Measurements from ENCODE around the gene ZYX. TPM values are rescaled to one million over a fixed set of nuclear protein-coding genes. Genes with fewer than 3 reads are reported as not detected.
A peak's percentile ranks its signal among the peaks of the same experiment; 100 is the strongest.

Gene ZYX
- total and polyA plus RNA-seq, 2 experiments from 2014 or later: 31.8 to 202 TPM

- Histone ChIP-seq H3K4me2 (no peak overlapping the region), H3K4me3 (no peak overlapping the region), H3K4me1 (ENCODE audit: insufficient read depth) (peaks cover 15% of the 10 kb centered on the region), H3K79me2 (peaks cover 9% of the 10 kb centered on the region), H3K27ac (no peak overlapping the region), H3K36me3 (replicated peaks; ENCODE audit: insufficient read depth, low read depth) (no peaks in the 10 kb centered on the region), H2AFZ (no peak overlapping the region), H4K20me1 (ENCODE audit: insufficient read depth, poor library complexity, severe bottlenecking) (no peaks in the 10 kb centered on the region), H3K9me3 (ENCODE audit: low read depth) (no peaks in the 10 kb centered on the region), H3K9me2 (replicated peaks; ENCODE audit: insufficient read depth) (no peaks in the 10 kb centered on the region), H3K27me3 (no peaks in the 10 kb centered on the region)
- 93% methylated on average over 7 of the region's 7 CpGs for WGBS (ENCODE audit: low lambda C conversion rate, missing lambda C conversion rate)
- TF ChIP-seq EZH2 (IDR thresholded peaks at IDR 0.05; ENCODE audit: borderline replicate concordance): no peak
- TF ChIP-seq, protein P1, sequence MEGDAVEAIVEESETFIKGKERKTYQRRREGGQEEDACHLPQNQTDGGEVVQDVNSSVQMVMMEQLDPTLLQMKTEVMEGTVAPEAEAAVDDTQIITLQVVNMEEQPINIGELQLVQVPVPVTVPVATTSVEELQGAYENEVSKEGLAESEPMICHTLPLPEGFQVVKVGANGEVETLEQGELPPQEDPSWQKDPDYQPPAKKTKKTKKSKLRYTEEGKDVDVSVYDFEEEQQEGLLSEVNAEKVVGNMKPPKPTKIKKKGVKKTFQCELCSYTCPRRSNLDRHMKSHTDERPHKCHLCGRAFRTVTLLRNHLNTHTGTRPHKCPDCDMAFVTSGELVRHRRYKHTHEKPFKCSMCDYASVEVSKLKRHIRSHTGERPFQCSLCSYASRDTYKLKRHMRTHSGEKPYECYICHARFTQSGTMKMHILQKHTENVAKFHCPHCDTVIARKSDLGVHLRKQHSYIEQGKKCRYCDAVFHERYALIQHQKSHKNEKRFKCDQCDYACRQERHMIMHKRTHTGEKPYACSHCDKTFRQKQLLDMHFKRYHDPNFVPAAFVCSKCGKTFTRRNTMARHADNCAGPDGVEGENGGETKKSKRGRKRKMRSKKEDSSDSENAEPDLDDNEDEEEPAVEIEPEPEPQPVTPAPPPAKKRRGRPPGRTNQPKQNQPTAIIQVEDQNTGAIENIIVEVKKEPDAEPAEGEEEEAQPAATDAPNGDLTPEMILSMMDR (IDR thresholded peaks at IDR 0.05; ENCODE audit: poor library complexity): no peak
- TF ChIP-seq EZH2phosphoT487 (IDR thresholded peaks at IDR 0.05; ENCODE audit: low read depth, severe bottlenecking, unreplicated experiment): no peak
- DNase-seq (ENCODE audit: low spot score): no peak
Observed at GRCh38 chr7:143375298-143376034, 5.7 kb upstream of the ZYX start.

DNA sequence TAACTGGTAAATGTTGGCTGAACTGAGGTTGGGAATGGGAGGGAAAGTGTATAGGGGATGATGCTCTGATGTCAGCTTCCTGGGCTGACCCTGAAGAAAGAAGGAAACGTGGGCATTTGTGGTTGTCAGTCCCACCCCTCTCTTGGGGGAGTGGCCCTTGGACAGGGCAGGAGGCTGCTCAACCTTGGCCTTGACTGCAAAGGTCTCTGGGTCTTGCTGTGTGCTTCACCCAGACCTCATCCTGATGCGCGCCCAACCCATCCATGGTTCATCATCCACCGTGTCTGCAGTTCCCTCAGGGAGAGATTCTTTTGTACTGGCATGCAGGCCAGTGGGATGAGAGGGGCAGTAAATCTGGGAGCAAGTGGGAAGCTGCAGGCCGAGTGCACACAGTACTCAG, 4.7 kb upstream of the ZYX start:
- peaks cover 10% of the 10 kb centered on the region for H3K79me2 ChIP-seq
- H3K9me3 ChIP-seq (ENCODE audit: low read depth): no peaks in the 10 kb centered on the region
- H3K27me3 ChIP-seq: no peaks in the 10 kb centered on the region
- 73% methylated on average over 5 of the region's 5 CpGs for WGBS (ENCODE audit: low lambda C conversion rate, missing lambda C conversion rate)
- H2AFZ ChIP-seq: no peak overlapping the region
- no peak overlapping the region for H3K27ac ChIP-seq
- no peak overlapping the region for H3K4me3 ChIP-seq
- H3K4me1 ChIP-seq (ENCODE audit: insufficient read depth): peaks cover 15% of the 10 kb centered on the region
- no peak overlapping the region for H3K4me2 ChIP-seq
- H4K20me1 ChIP-seq (ENCODE audit: insufficient read depth, poor library complexity, severe bottlenecking): no peaks in the 10 kb centered on the region
- TF ChIP-seq EZH2phosphoT487 (IDR thresholded peaks at IDR 0.05; ENCODE audit: low read depth, severe bottlenecking, unreplicated experiment) (no peak), EZH2 (IDR thresholded peaks at IDR 0.05; ENCODE audit: borderline replicate concordance) (no peak)
- TF ChIP-seq, protein P1 (IDR thresholded peaks at IDR 0.05; ENCODE audit: poor library complexity): no peak
- no peaks in the 10 kb centered on the region for H3K9me2 ChIP-seq (replicated peaks; ENCODE audit: insufficient read depth)
- H3K36me3 ChIP-seq (replicated peaks; ENCODE audit: insufficient read depth, low read depth): no peaks in the 10 kb centered on the region
- DNase-seq (ENCODE audit: low spot score): no peak

- Histone ChIP-seq H4K20me1 (ENCODE audit: insufficient read depth, poor library complexity, severe bottlenecking) (peaks cover 29% of the 10 kb centered on the region), H3K27ac (peak overlapping the region; percentile 100), H3K4me2 (peak overlapping the region; percentile 89), H3K4me1 (ENCODE audit: insufficient read depth) (peaks cover 35% of the 10 kb centered on the region), H3K27me3 (no peaks in the 10 kb centered on the region), H3K4me3 (peak overlapping the region; percentile 33), H3K9me3 (ENCODE audit: low read depth) (no peaks in the 10 kb centered on the region), H3K36me3 (replicated peaks; ENCODE audit: insufficient read depth, low read depth) (no peaks in the 10 kb centered on the region), H2AFZ (peak overlapping the region; percentile 29), H3K79me2 (peaks cover 44% of the 10 kb centered on the region), H3K9me2 (replicated peaks; ENCODE audit: insufficient read depth) (no peaks in the 10 kb centered on the region)
- 39% methylated on average over 15 of the region's 15 CpGs for WGBS (ENCODE audit: low lambda C conversion rate, missing lambda C conversion rate)
- TF ChIP-seq EZH2 (IDR thresholded peaks at IDR 0.05; ENCODE audit: borderline replicate concordance) (no peak), EZH2phosphoT487 (IDR thresholded peaks at IDR 0.05; ENCODE audit: low read depth, severe bottlenecking, unreplicated experiment) (no peak)
- TF ChIP-seq, protein P1 (IDR thresholded peaks at IDR 0.05; ENCODE audit: poor library complexity): no peak
- DNase-seq (ENCODE audit: low spot score): no peak
Observed at GRCh38 chr7:143379611-143380259, 1.4 kb upstream of the ZYX start.
